Activated CD4-positive, alpha-beta T cell treated with anti-CD3 and anti-CD28 coated beads, Interleukin-2, amount 10 ng/mL, durations not matched to agents 24 days and 14 days (primary cell): Measurements from ENCODE around the gene SIPA1. TPM values are rescaled to one million over a fixed set of nuclear protein-coding genes. Genes with fewer than 3 reads are reported as not detected.
"Not testable (repeated sequence)": the region's sequence is repeated elsewhere in the genome, so short reads cannot be mapped to it uniquely, and the experiment has no call there.

Experiments
- DNase-seq: peaks from one replicate; pipeline ENCODE4 v3.0.0; 2022
- H3K27ac Mint-ChIP-seq: one replicate; pipeline ENCODE4 v1.8.0; 2022; ENCODE audit warnings: mild to moderate bottlenecking, mixed read lengths
- H3K27me3 Mint-ChIP-seq: one replicate; pipeline ENCODE4 v1.8.0; 2022; ENCODE audit warnings: mixed read lengths
- H3K36me3 Mint-ChIP-seq: one replicate; pipeline ENCODE4 v1.8.0; 2022; ENCODE audit warnings: low read depth, mild to moderate bottlenecking, mixed read lengths
- H3K4me1 Mint-ChIP-seq: one replicate; pipeline ENCODE4 v1.8.0; 2021; ENCODE audit warnings: mixed read lengths
- H3K4me3 Mint-ChIP-seq: one replicate; pipeline ENCODE4 v1.8.0; 2022; ENCODE audit warnings: mild to moderate bottlenecking, moderate library complexity, mixed read lengths
- H3K9me3 Mint-ChIP-seq: one replicate; pipeline ENCODE4 v1.8.0; 2021; ENCODE audit warnings: mixed read lengths
- intact Hi-C: fragments of 100-400 bp; cut with micrococcal nuclease; formaldehyde crosslinking; loops from one replicate; pipeline ENCODE4 v1.15.1; 2023
- total RNA-seq: library from RNA; stranded (reverse); gene quantifications from 2 replicates; pipeline ENCODE4 v1.2.3, GENCODE V29; 2022

Gene SIPA1
- total RNA-seq, 1 donor from 2014 or later: 118 TPM

GRCh38 chr11:65658174-65659021 lies 20.5 kb downstream of the SIPA1 start:
- no peak for DNase-seq
- Mint-ChIP-seq H3K4me1 (peaks cover 34% of the 10 kb centered on the region), H3K27me3 (no peaks in the 10 kb centered on the region), H3K4me3 (no peak overlapping the region), H3K9me3 (no peaks in the 10 kb centered on the region), H3K36me3 (peaks cover 62% of the 10 kb centered on the region), H3K27ac (peak overlapping the region; percentile 13)
- intact Hi-C loops: loop anchor here (10.0 kb wide), 1 partner anchor 1606 kb away; the partner anchor contains the start of gene GRK2

GRCh38 chr11:65660038-65660437 lies 22.1 kb downstream of the SIPA1 start:
- Mint-ChIP-seq H3K4me1 (peaks cover 30% of the 10 kb centered on the region), H3K4me3 (peak overlapping the region; percentile 60), H3K27ac (peak overlapping the region; percentile 56), H3K9me3 (no peaks in the 10 kb centered on the region), H3K27me3 (no peaks in the 10 kb centered on the region), H3K36me3 (peaks cover 55% of the 10 kb centered on the region)
- DNase-seq: no peak
- intact Hi-C loops: no loop called here

GRCh38 chr11:65660908-65661307 lies 23.0 kb downstream of the SIPA1 start:
- H3K27me3 Mint-ChIP-seq, H3K27ac Mint-ChIP-seq, H3K9me3 Mint-ChIP-seq, intact Hi-C loops, DNase-seq: not testable (repeated sequence)
- H3K4me3 Mint-ChIP-seq: peak overlapping the region; percentile 86
- peaks cover 28% of the 10 kb centered on the region for H3K4me1 Mint-ChIP-seq
- H3K36me3 Mint-ChIP-seq: peaks cover 48% of the 10 kb centered on the region

GRCh38 chr11:65661599-65662246 lies 23.8 kb downstream of the SIPA1 start:
- peak overlapping the region; percentile 86 for H3K4me3 Mint-ChIP-seq
- peaks cover 42% of the 10 kb centered on the region for H3K36me3 Mint-ChIP-seq
- peak; percentile 62 for DNase-seq
- peaks cover 26% of the 10 kb centered on the region for H3K4me1 Mint-ChIP-seq
- H3K9me3 Mint-ChIP-seq: no peaks in the 10 kb centered on the region
- H3K27me3 Mint-ChIP-seq: no peaks in the 10 kb centered on the region
- intact Hi-C loops: loop anchor here (2.0 kb wide), 2 partner anchors 197 to 635 kb away; partner anchors contain the start of genes CFL1 and SNX15
- peak overlapping the region; percentile 75 for H3K27ac Mint-ChIP-seq

GRCh38 chr11:65662247-65662798 lies 24.4 kb downstream of the SIPA1 start:
- Mint-ChIP-seq H3K27ac (peak overlapping the region; percentile 75), H3K27me3 (no peaks in the 10 kb centered on the region), H3K36me3 (peaks cover 37% of the 10 kb centered on the region), H3K4me3 (peak overlapping the region; percentile 86), H3K9me3 (no peaks in the 10 kb centered on the region), H3K4me1 (peaks cover 25% of the 10 kb centered on the region)
- no peak for DNase-seq
- intact Hi-C loops: loop anchor here (2.0 kb wide), 2 partner anchors 196 to 636 kb away; partner anchors contain the start of genes CFL1 and SNX15

- intact Hi-C loops: loop anchor here (1.0 to 2.0 kb wide), 8 partner anchors 11 to 636 kb away; partner anchors contain the start of genes BANF1, C11orf68, CFL1 and DRAP1
- Mint-ChIP-seq H3K4me1 (peaks cover 24% of the 10 kb centered on the region), H3K36me3 (peaks cover 30% of the 10 kb centered on the region), H3K27ac (peak within 1 kb of the TSS; percentile 93), H3K9me3 (no peaks in the 10 kb centered on the region), H3K4me3 (peak within 1 kb of the TSS; percentile 92), H3K27me3 (no peaks in the 10 kb centered on the region)
- peak; percentile 97 for DNase-seq
Observed at GRCh38 chr11:65662799-65663638, 25.1 kb downstream of the SIPA1 start, which contains the start of gene RELA. RELA (minus strand) TSS chr11:65662916; CDS start chr11:65662832, 84 bp downstream.

- Mint-ChIP-seq H3K27me3 (no peaks in the 10 kb centered on the region), H3K36me3 (peaks cover 25% of the 10 kb centered on the region), H3K4me3 (peak overlapping the region; percentile 92), H3K9me3 (no peaks in the 10 kb centered on the region), H3K4me1 (peaks cover 24% of the 10 kb centered on the region), H3K27ac (peak overlapping the region; percentile 93)
- DNase-seq: peak; percentile 82
- intact Hi-C loops: loop anchor here (1.0 to 2.0 kb wide), 8 partner anchors 11 to 637 kb away; partner anchors contain the start of genes BANF1, C11orf68, CFL1 and DRAP1
Observed at GRCh38 chr11:65663639-65664200, 25.8 kb downstream of the SIPA1 start.

- no peak overlapping the region for H3K4me3 Mint-ChIP-seq
- H3K27me3 Mint-ChIP-seq: no peaks in the 10 kb centered on the region
- no peaks in the 10 kb centered on the region for H3K36me3 Mint-ChIP-seq
- no peaks in the 10 kb centered on the region for H3K4me1 Mint-ChIP-seq
- intact Hi-C loops: no loop called here
- no peak for DNase-seq
- H3K9me3 Mint-ChIP-seq: no peaks in the 10 kb centered on the region
- H3K27ac Mint-ChIP-seq: no peak overlapping the region
Observed at GRCh38 chr11:65672180-65672860, 34.4 kb downstream of the SIPA1 start.

- H3K27ac Mint-ChIP-seq: no peak overlapping the region
- intact Hi-C loops: no loop called here
- H3K36me3 Mint-ChIP-seq: no peaks in the 10 kb centered on the region
- no peak for DNase-seq
- H3K4me1 Mint-ChIP-seq: no peaks in the 10 kb centered on the region
- no peak overlapping the region for H3K4me3 Mint-ChIP-seq
- no peaks in the 10 kb centered on the region for H3K27me3 Mint-ChIP-seq
- no peaks in the 10 kb centered on the region for H3K9me3 Mint-ChIP-seq
Observed at GRCh38 chr11:65672982-65673381, 35.1 kb downstream of the SIPA1 start.

- peaks cover 12% of the 10 kb centered on the region for H3K27me3 Mint-ChIP-seq
- no peaks in the 10 kb centered on the region for H3K9me3 Mint-ChIP-seq
- intact Hi-C loops: no loop called here
- no peaks in the 10 kb centered on the region for H3K4me1 Mint-ChIP-seq
- no peak for DNase-seq
- no peaks in the 10 kb centered on the region for H3K36me3 Mint-ChIP-seq
- no peak overlapping the region for H3K4me3 Mint-ChIP-seq
- no peak overlapping the region for H3K27ac Mint-ChIP-seq
Observed at GRCh38 chr11:65680192-65680743, 42.4 kb downstream of the SIPA1 start.

- DNase-seq, H3K9me3 Mint-ChIP-seq, H3K4me3 Mint-ChIP-seq, H3K4me1 Mint-ChIP-seq, H3K36me3 Mint-ChIP-seq, H3K27ac Mint-ChIP-seq, intact Hi-C loops: not testable (repeated sequence)
- peaks cover 14% of the 10 kb centered on the region for H3K27me3 Mint-ChIP-seq
Observed at GRCh38 chr11:65683480-65683879, 45.6 kb downstream of the SIPA1 start.

- no peak overlapping the region for H3K27ac Mint-ChIP-seq
- DNase-seq: no peak
- H3K4me1 Mint-ChIP-seq: no peaks in the 10 kb centered on the region
- intact Hi-C loops: no loop called here
- peaks cover 17% of the 10 kb centered on the region for H3K27me3 Mint-ChIP-seq
- H3K36me3 Mint-ChIP-seq: no peaks in the 10 kb centered on the region
- no peaks in the 10 kb centered on the region for H3K9me3 Mint-ChIP-seq
- H3K4me3 Mint-ChIP-seq: no peak overlapping the region
Observed at GRCh38 chr11:65685981-65686380, 48.1 kb downstream of the SIPA1 start.
